CD4-positive, CD25-positive, alpha-beta regulatory T cell (primary cell): ENCODE results near the gene C4orf36. TPM values are rescaled to one million over a fixed set of nuclear protein-coding genes. Genes with fewer than 3 reads are reported as not detected.
"Not testable (repeated sequence)": the region's sequence is repeated elsewhere in the genome, so short reads cannot be mapped to it uniquely, and the experiment has no call there.

ENCODE experiments used
- ATAC-seq, 2 donors: fragments of 150-1000 bp; cut with Tn5 transposase; one replicate each; pipeline ENCODE4 v1.10.0; 2021; ENCODE audit warnings: low read depth in 2 of 2, moderate number of reproducible peaks in 2 of 2, moderate library complexity in 1 of 2
- DNase-seq, 3 donors: peaks; one replicate each; pipeline versions ENCODE4 v3.0.0 to v3.0.0-alpha.2; 2012 to 2022; ENCODE audit warnings: mixed read lengths in 1 of 3
- H3K27ac ChIP-seq: one replicate; pipeline ENCODE4 v1.7.0; 2013; ENCODE audit warnings: mild to moderate bottlenecking, low read length; ENCODE audit not compliant: insufficient read depth, poor library complexity, severe bottlenecking
- H3K27me3 ChIP-seq: one replicate; pipeline ENCODE4 v1.7.0; 2013; ENCODE audit warnings: low read length; ENCODE audit not compliant: control insufficient read depth, insufficient read depth
- H3K36me3 ChIP-seq: one replicate; pipeline ENCODE4 v1.7.0; 2013; ENCODE audit warnings: mild to moderate bottlenecking, low read length, moderate library complexity; ENCODE audit not compliant: control insufficient read depth, insufficient read depth
- H3K4me1 ChIP-seq: 2 replicates; pipeline ENCODE4 v1.7.0; 2013; ENCODE audit warnings: mild to moderate bottlenecking, low read length; ENCODE audit not compliant: insufficient read depth, control insufficient read depth, poor library complexity, severe bottlenecking
- H3K4me3 ChIP-seq: one replicate; pipeline ENCODE4 v1.7.0; 2013; ENCODE audit warnings: low read depth, mild to moderate bottlenecking, low read length, moderate library complexity
- H3K9me3 ChIP-seq, 2 experiments: 1 replicate in 1 of 2; 2 replicates in 1 of 2; pipeline ENCODE4 v1.7.0; 2013; ENCODE audit warnings: low read length in 2 of 2, mild to moderate bottlenecking in 1 of 2, moderate library complexity in 1 of 2; ENCODE audit not compliant: control insufficient read depth in 2 of 2
- H3K27ac Mint-ChIP-seq, 3 donors: one replicate each; pipeline ENCODE4 v1.8.0; 2020 to 2022; ENCODE audit warnings: mild to moderate bottlenecking in 3 of 3, mixed read lengths in 3 of 3, moderate library complexity in 2 of 3
- H3K27me3 Mint-ChIP-seq: one replicate; pipeline ENCODE4 v1.8.0; 2022; ENCODE audit warnings: mild to moderate bottlenecking, mixed read lengths
- H3K36me3 Mint-ChIP-seq: one replicate; pipeline ENCODE4 v1.8.0; 2020; ENCODE audit warnings: mixed read lengths
- H3K4me1 Mint-ChIP-seq, 4 donors: one replicate each; pipeline ENCODE4 v1.8.0; 2020 to 2022; ENCODE audit warnings: mixed read lengths in 4 of 4, mild to moderate bottlenecking in 1 of 4
- H3K4me3 Mint-ChIP-seq, 4 donors: one replicate each; pipeline ENCODE4 v1.8.0; 2020 to 2022; ENCODE audit warnings: mild to moderate bottlenecking in 4 of 4, mixed read lengths in 4 of 4, moderate library complexity in 3 of 4
- H3K9me3 Mint-ChIP-seq, 7 donors: one replicate each; pipeline ENCODE4 v1.8.0; 2020 to 2022; ENCODE audit warnings: mixed read lengths in 7 of 7, mild to moderate bottlenecking in 3 of 7, moderate library complexity in 2 of 7
- polyA plus RNA-seq, 4 donors: library from polyadenylated mRNA; unstranded; fragments of 300-500 nt; fragmentation: Illumina TruSeq; gene quantifications; one replicate each; pipeline ENCODE4 v1.2.3, GENCODE V29; 2021
- total RNA-seq: library from RNA; stranded (reverse); gene quantifications from one replicate; pipeline ENCODE4 v1.2.3, GENCODE V29; 2022

The C4orf36 gene
- total and polyA plus RNA-seq, 5 donors from 2014 or later, result not detected

GRCh38 chr4:86893136-86893535 lies 914 bp upstream of the C4orf36 start:
- Histone ChIP-seq H3K4me3 (no peak overlapping the region), H3K9me3 (no peaks in the 10 kb centered on the region), H3K27ac (no peak overlapping the region), H3K36me3 (no peaks in the 10 kb centered on the region), H3K27me3 (peaks cover 18% of the 10 kb centered on the region), H3K4me1 (peaks cover 14% of the 10 kb centered on the region)
- H3K36me3 Mint-ChIP-seq, result no peaks in the 10 kb centered on the region
- DNase-seq (no peak), ATAC-seq (no peak)
- peak overlapping the region in 1 of 4 donors; percentile 27 for H3K4me3 Mint-ChIP-seq
- H3K4me1 Mint-ChIP-seq, result peaks cover 0 to 17% (median 8%) of the 10 kb centered on the region in 4 donors
- H3K27me3 Mint-ChIP-seq, result peaks cover 35% of the 10 kb centered on the region
- H3K27ac Mint-ChIP-seq, result no peak overlapping the region
- peaks cover 0 to 2% (median 0%) of the 10 kb centered on the region in 7 donors for H3K9me3 Mint-ChIP-seq

DNA sequence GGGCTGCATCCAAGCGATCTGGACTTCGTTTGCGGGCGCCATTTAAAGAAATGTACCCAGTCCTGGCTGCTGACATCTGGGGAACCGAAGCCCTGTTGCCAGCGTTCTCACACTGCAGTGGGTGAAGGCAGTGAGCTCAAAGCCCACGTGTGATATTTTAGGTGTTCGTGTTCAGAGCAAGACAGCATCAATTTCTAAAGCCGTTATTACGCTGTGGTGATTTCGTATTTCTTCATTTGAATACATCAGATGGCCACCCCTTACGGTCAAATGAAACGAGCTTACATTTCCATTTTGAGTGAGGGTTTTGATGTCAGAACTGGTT lies 376 bp upstream of the C4orf36 start:
- peak overlapping the region in 1 of 3 donors; percentile 42 for H3K27ac Mint-ChIP-seq
- peaks cover 0 to 4% (median 0%) of the 10 kb centered on the region in 7 donors for H3K9me3 Mint-ChIP-seq
- peaks cover 0 to 17% (median 8%) of the 10 kb centered on the region in 4 donors for H3K4me1 Mint-ChIP-seq
- H3K9me3 ChIP-seq, result no peaks in the 10 kb centered on the region
- H3K36me3 ChIP-seq, result no peaks in the 10 kb centered on the region
- H3K36me3 Mint-ChIP-seq, result peaks cover 3% of the 10 kb centered on the region
- H3K27ac ChIP-seq, result no peak overlapping the region
- H3K4me1 ChIP-seq, result peaks cover 14% of the 10 kb centered on the region
- no peak overlapping the region for H3K4me3 ChIP-seq
- DNase-seq, result no peak
- peak overlapping the region in 3 of 4 donors; percentile 36 to 85 (median 78) for H3K4me3 Mint-ChIP-seq
- H3K27me3 ChIP-seq, result peaks cover 21% of the 10 kb centered on the region
- peaks cover 35% of the 10 kb centered on the region for H3K27me3 Mint-ChIP-seq
- no peak for ATAC-seq

DNA sequence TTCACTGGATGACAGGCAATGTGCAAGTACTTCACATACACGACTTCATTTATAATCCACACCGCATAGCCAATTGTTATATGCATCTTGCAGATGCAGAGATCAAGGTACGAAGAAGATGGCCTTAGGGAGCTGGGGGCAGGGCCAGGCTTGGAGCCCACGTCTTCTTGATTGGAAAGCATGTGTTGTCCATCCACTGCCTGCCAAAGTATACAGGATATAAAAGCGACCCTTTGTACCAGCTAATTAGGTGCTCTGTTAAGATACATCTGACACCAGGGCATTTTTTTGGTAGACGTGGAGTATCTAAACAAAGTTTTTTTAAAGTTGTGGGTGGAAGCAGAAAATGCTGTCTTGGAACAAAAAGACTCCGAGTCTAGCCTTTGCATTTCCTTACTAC lies 1.4 kb downstream of the C4orf36 start:
- peak overlapping the region in 1 of 4 donors; percentile 29 for H3K4me3 Mint-ChIP-seq

DNA sequence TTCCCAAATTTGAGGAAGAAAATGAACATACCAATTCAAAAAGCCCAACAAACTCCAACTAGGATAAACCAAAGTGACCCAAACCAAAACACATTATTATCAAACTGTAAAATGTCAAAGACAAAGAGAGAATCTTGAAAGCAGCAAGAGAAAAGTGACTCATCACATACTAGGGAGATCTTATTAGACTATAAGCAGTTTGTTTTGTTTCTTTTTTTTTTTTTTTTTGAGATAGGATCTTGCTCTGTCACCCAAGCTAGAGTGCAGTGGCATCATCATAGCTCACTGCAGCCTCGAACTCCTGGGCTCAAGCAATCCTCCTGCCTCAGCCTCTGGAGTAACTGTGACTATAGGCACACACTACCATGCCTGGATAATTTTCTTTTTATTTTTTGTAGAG lies 12.6 kb downstream of the C4orf36 start:
- Mint-ChIP-seq H3K27ac (peak overlapping the region in 1 of 3 donors; percentile 21), H3K27me3 (peaks cover 5% of the 10 kb centered on the region), H3K4me1 (no peaks in the 10 kb centered on the region), H3K4me3 (no peak overlapping the region), H3K36me3 (no peaks in the 10 kb centered on the region), H3K9me3 (peaks cover 0 to 24% (median 6%) of the 10 kb centered on the region in 7 donors)
- DNase-seq (no peak), ATAC-seq (no peak)
- H3K4me3 ChIP-seq, result no peak overlapping the region
- no peaks in the 10 kb centered on the region for H3K36me3 ChIP-seq
- no peaks in the 10 kb centered on the region for H3K4me1 ChIP-seq
- H3K27ac ChIP-seq, result no peak overlapping the region
- peaks cover 6 to 12% of the 10 kb centered on the region in 2 experiments for H3K9me3 ChIP-seq
- no peaks in the 10 kb centered on the region for H3K27me3 ChIP-seq

More for the DNA sequence above, 1.4 kb downstream of the C4orf36 start:
- H3K4me3 ChIP-seq, result no peak overlapping the region
- H3K9me3 ChIP-seq, result no peaks in the 10 kb centered on the region
- Mint-ChIP-seq H3K27ac (no peak overlapping the region), H3K9me3 (peaks cover 0 to 4% (median 0%) of the 10 kb centered on the region in 7 donors), H3K27me3 (peaks cover 35% of the 10 kb centered on the region), H3K36me3 (peaks cover 4% of the 10 kb centered on the region), H3K4me1 (peaks cover 0 to 17% (median 8%) of the 10 kb centered on the region in 4 donors)
- H3K36me3 ChIP-seq, result no peaks in the 10 kb centered on the region
- peaks cover 21% of the 10 kb centered on the region for H3K27me3 ChIP-seq
- H3K27ac ChIP-seq, result no peak overlapping the region
- no peak for ATAC-seq
- H3K4me1 ChIP-seq, result peaks cover 14% of the 10 kb centered on the region
- DNase-seq, result no peak

GRCh38 chr4:86878640-86879039 lies 13.6 kb downstream of the C4orf36 start:
- no peak for ATAC-seq
- Mint-ChIP-seq H3K9me3 (peaks cover 0 to 24% (median 6%) of the 10 kb centered on the region in 7 donors), H3K36me3 (no peaks in the 10 kb centered on the region)

GRCh38 chr4:86876894-86877685 lies 15.1 kb downstream of the C4orf36 start:
- Mint-ChIP-seq H3K27ac (no peak overlapping the region), H3K27me3 (peaks cover 4% of the 10 kb centered on the region), H3K9me3 (peaks cover 0 to 24% (median 4%) of the 10 kb centered on the region in 7 donors), H3K4me3 (no peak overlapping the region), H3K4me1 (no peaks in the 10 kb centered on the region), H3K36me3 (no peaks in the 10 kb centered on the region)
- Histone ChIP-seq H3K27me3 (no peaks in the 10 kb centered on the region), H3K4me1 (no peaks in the 10 kb centered on the region), H3K9me3 (peaks cover 6 to 12% of the 10 kb centered on the region in 2 experiments), H3K27ac (no peak overlapping the region), H3K36me3 (no peaks in the 10 kb centered on the region), H3K4me3 (no peak overlapping the region)
- ATAC-seq (no peak), DNase-seq (no peak)

More at GRCh38 chr4:86878640-86879039, 13.6 kb downstream of the C4orf36 start:
- Histone ChIP-seq H3K27me3 (no peaks in the 10 kb centered on the region), H3K4me3 (no peak overlapping the region), H3K4me1 (no peaks in the 10 kb centered on the region), H3K27ac (no peak overlapping the region), H3K9me3 (peaks cover 6 to 12% of the 10 kb centered on the region in 2 experiments), H3K36me3 (no peaks in the 10 kb centered on the region)
- no peak for DNase-seq
- Mint-ChIP-seq H3K27ac (no peak overlapping the region), H3K27me3 (peaks cover 4% of the 10 kb centered on the region), H3K4me1 (no peaks in the 10 kb centered on the region), H3K4me3 (no peak overlapping the region)

DNA sequence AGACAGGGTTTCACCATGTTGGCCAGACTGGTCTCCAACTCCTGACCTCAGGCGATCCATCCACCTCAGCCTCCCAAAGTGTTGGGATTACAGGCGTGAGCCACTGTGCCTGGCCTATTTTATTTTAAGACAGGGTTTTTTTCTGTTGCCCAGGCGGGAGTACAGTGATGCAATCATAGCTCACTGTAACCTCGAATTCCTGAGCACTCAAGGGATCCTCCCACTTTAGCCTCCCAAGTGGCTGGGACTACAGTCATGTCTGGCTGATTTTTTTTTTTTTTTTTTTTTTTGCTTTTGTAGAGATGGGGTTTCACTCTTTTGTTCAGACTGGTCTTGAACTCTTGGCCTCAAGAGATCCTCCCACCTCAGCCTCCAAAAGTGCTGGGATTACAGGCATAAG lies 16.8 kb downstream of the C4orf36 start:
- H3K9me3 Mint-ChIP-seq, result peaks cover 0 to 20% (median 4%) of the 10 kb centered on the region in 7 donors
- not testable (repeated sequence) for H3K27ac ChIP-seq, H3K4me3 ChIP-seq, H3K4me1 ChIP-seq, H3K27me3 ChIP-seq, H3K36me3 Mint-ChIP-seq, DNase-seq, H3K4me3 Mint-ChIP-seq, H3K27me3 Mint-ChIP-seq, H3K4me1 Mint-ChIP-seq, ATAC-seq, H3K27ac Mint-ChIP-seq, H3K36me3 ChIP-seq
- peaks cover 6 to 10% of the 10 kb centered on the region in 2 experiments for H3K9me3 ChIP-seq

- Mint-ChIP-seq H3K4me3 (no peak overlapping the region), H3K27ac (no peak overlapping the region), H3K27me3 (peaks cover 7% of the 10 kb centered on the region), H3K4me1 (no peaks in the 10 kb centered on the region), H3K9me3 (peaks cover 0 to 5% (median 0%) of the 10 kb centered on the region in 7 donors), H3K36me3 (no peaks in the 10 kb centered on the region)
- DNase-seq, result no peak
- Histone ChIP-seq H3K4me1 (no peaks in the 10 kb centered on the region), H3K27me3 (no peaks in the 10 kb centered on the region), H3K4me3 (no peak overlapping the region), H3K9me3 (no peaks in the 10 kb centered on the region), H3K27ac (no peak overlapping the region), H3K36me3 (no peaks in the 10 kb centered on the region)
- ATAC-seq, result no peak
These were observed 20.1 kb downstream of the C4orf36 start for GRCh38 chr4:86872135-86872534.
